HEK293T (cell line): Measurements from ENCODE around the gene CST3.

Source experiments
- ARNT ChIP-seq: fragments of 450-650 bp; IDR thresholded peaks from 2 replicates; pipeline ENCODE4 v1.6.1; 2017; ENCODE audit warnings: mild to moderate bottlenecking
- BHLHE40 ChIP-seq: fragments of 450-650 bp; IDR thresholded peaks from 2 replicates; pipeline ENCODE4 v1.6.1; 2016; ENCODE audit warnings: mild to moderate bottlenecking, moderate library complexity, borderline replicate concordance
- CTBP1 ChIP-seq: fragments of 450-650 bp; IDR thresholded peaks from 2 replicates; pipeline ENCODE4 v1.6.1; 2016; ENCODE audit warnings: borderline replicate concordance
- ELF4 ChIP-seq: fragments of 450-650 bp; IDR thresholded peaks from 2 replicates; pipeline ENCODE4 v1.6.1; 2017; ENCODE audit warnings: antibody characterized with exemption
- FOXA1 ChIP-seq: fragments of 450-650 bp; IDR thresholded peaks from 2 replicates; pipeline ENCODE4 v1.6.1; 2016; ENCODE audit warnings: mild to moderate bottlenecking
- FOXM1 ChIP-seq: fragments of 450-650 bp; IDR thresholded peaks from 2 replicates; pipeline ENCODE4 v1.6.1; 2017; ENCODE audit warnings: mild to moderate bottlenecking, borderline replicate concordance
- HDGF ChIP-seq: fragments of 450-650 bp; IDR thresholded peaks from 2 replicates; pipeline ENCODE4 v1.6.1; 2017; ENCODE audit warnings: antibody characterized with exemption, borderline replicate concordance
- LEF1 ChIP-seq: fragments of 450-650 bp; IDR thresholded peaks from 2 replicates; pipeline ENCODE4 v1.6.1; 2017; ENCODE audit warnings: mild to moderate bottlenecking, borderline replicate concordance
- NFRKB ChIP-seq: fragments of 450-650 bp; IDR thresholded peaks from 2 replicates; pipeline ENCODE4 v1.6.1; 2016; ENCODE audit warnings: mild to moderate bottlenecking, moderate library complexity
- SP1 ChIP-seq: fragments of 450-650 bp; IDR thresholded peaks from 2 replicates; pipeline ENCODE4 v1.6.1; 2017
- SUZ12 ChIP-seq: fragments of 450-650 bp; IDR thresholded peaks from 2 replicates; pipeline ENCODE4 v1.6.1; 2016; ENCODE audit warnings: mild to moderate bottlenecking
- TARDBP ChIP-seq: fragments of 450-650 bp; IDR thresholded peaks from 2 replicates; pipeline ENCODE4 v1.6.1; 2016

GRCh38 chr20:23652926-23653325 is 15.2 kb upstream of the CST3 start:
- no peak for TF ChIP-seq FOXA1
- TF ChIP-seq HDGF, result no peak
- TF ChIP-seq CTBP1, result no peak
- TF ChIP-seq LEF1, result no peak
- TF ChIP-seq ARNT, result no peak
- TF ChIP-seq SP1, result no peak
- no peak for TF ChIP-seq TARDBP
- no peak for TF ChIP-seq FOXM1
- TF ChIP-seq BHLHE40, result no peak
- TF ChIP-seq NFRKB, result no peak
- TF ChIP-seq SUZ12, result no peak
- TF ChIP-seq ELF4, result no peak
